Gastroesophageal sphincter (tissue), 4 donors: Measurements from ENCODE around the gene OR2A5. TPM values are rescaled to one million over a fixed set of nuclear protein-coding genes. Genes with fewer than 3 reads are reported as not detected.

Source experiments
- ATAC-seq: fragments of 150-250 bp; one replicate; pipeline ENCODE4 v1.9.1; 2016; ENCODE audit warnings: mild to moderate bottlenecking, moderate library complexity
- H3K27ac ChIP-seq, 4 donors: fragments of 200-600 bp; sonication (generic) in 3 of 4; 1 replicate in 3 of 4; 2 replicates in 1 of 4; pipeline ENCODE4 v1.5.1; 2016 to 2019
- H3K27me3 ChIP-seq: fragments of 200-600 bp; sonication (generic); one replicate; pipeline ENCODE4 v1.5.1; 2019
- H3K36me3 ChIP-seq, 2 donors: fragments of 200-600 bp; sonication (generic); one replicate each; pipeline ENCODE4 v1.5.1; 2019; ENCODE audit warnings: control low read depth in 1 of 2
- H3K4me1 ChIP-seq, 3 donors: fragments of 200-600 bp; sonication (generic); 1 replicate in 2 of 3; 2 replicates in 1 of 3; pipeline ENCODE4 v1.5.1; 2016 to 2019; ENCODE audit warnings: control low read depth in 2 of 3
- H3K4me3 ChIP-seq, 2 donors: fragments of 200-600 bp; sonication (generic); one replicate each; pipeline ENCODE4 v1.5.1; 2019; ENCODE audit warnings: mild to moderate bottlenecking in 1 of 2, moderate library complexity in 1 of 2
- H3K9me3 ChIP-seq, 3 donors: fragments of 200-600 bp; sonication (generic); one replicate each; pipeline ENCODE4 v1.5.1; 2017 to 2019; ENCODE audit warnings: control low read depth in 2 of 3
- EP300 ChIP-seq: sonication (generic); formaldehyde crosslinking; IDR thresholded peaks from one replicate; pipeline ENCODE4 v1.6.1; 2017; ENCODE audit warnings: antibody characterized with exemption, mild to moderate bottlenecking
- POLR2A ChIP-seq, 2 donors: fragments of 450-650 bp; IDR thresholded peaks; one replicate each; pipeline ENCODE4 v1.6.1; 2017; ENCODE audit warnings: antibody characterized with exemption in 2 of 2, mild to moderate bottlenecking in 2 of 2, moderate library complexity in 1 of 2
- POLR2AphosphoS5 ChIP-seq: sonication (generic); formaldehyde crosslinking; IDR thresholded peaks from one replicate; pipeline ENCODE4 v1.6.1; 2017; ENCODE audit warnings: antibody characterized with exemption
- WGBS, 2 donors: methylation state at CpG; one replicate each; pipeline ENCODE4 v1.1.5; 2018; ENCODE audit warnings: low coverage in 1 of 2; 5-methylcytosine and 5-hydroxymethylcytosine counted together
- total RNA-seq, 4 donors: library from RNA; depleted of rRNA; stranded (reverse); fragments of >200 nt; gene quantifications; one replicate each; pipeline ENCODE4 v1.1.0, GENCODE V29; 2016
- TF ChIP-seq, protein P1 (sequence below), 4 experiments: fragments of 200-600 bp in 2 of 4; fragments of 450-650 bp in 2 of 4; sonication (generic) in 1 of 4; IDR thresholded peaks; one replicate each; pipeline ENCODE4 v1.5.1; 2017 to 2019; ENCODE audit warnings: antibody characterized with exemption in 4 of 4, mild to moderate bottlenecking in 2 of 4, moderate library complexity in 2 of 4

Gene OR2A5
- total RNA-seq, 4 donors from 2014 or later: not detected

- H3K36me3 ChIP-seq: no peaks in the 10 kb centered on the region
These were observed 24.5 kb upstream of the OR2A5 start for GRCh38 chr7:144024213-144024612.

DNA sequence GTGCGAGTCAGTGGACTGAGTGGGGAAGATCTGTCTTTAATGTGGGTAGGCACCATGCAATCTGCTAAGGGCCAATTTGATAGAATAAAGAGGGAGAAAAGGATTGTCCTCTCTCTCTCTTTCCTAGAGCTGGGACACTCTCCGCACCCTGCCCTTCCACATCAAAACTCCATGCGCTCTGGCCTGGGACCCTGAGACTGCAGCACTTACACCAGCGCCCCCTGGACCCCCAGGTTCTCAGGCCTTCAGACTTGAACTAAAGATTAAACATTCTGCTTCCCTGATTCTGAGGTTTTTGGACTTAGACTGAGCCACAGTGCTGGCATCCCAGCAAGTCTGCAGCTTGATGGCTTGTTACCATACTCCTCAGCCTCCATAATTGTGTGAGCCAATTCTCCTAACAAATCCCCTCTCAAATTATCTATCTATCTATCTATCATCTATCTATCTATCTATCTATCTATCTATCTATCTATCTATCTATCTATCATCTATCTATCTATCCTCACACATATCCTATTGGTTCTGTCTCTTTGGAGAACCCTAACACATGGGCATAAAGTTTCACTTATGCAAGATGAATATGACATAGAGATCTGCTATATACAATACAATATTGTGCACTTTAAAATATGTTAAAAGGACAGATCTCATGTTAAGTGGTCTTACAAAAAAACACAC lies 22.4 kb upstream of the OR2A5 start:
- no peaks in the 10 kb centered on the region for H3K9me3 ChIP-seq
- TF ChIP-seq, protein P1, sequence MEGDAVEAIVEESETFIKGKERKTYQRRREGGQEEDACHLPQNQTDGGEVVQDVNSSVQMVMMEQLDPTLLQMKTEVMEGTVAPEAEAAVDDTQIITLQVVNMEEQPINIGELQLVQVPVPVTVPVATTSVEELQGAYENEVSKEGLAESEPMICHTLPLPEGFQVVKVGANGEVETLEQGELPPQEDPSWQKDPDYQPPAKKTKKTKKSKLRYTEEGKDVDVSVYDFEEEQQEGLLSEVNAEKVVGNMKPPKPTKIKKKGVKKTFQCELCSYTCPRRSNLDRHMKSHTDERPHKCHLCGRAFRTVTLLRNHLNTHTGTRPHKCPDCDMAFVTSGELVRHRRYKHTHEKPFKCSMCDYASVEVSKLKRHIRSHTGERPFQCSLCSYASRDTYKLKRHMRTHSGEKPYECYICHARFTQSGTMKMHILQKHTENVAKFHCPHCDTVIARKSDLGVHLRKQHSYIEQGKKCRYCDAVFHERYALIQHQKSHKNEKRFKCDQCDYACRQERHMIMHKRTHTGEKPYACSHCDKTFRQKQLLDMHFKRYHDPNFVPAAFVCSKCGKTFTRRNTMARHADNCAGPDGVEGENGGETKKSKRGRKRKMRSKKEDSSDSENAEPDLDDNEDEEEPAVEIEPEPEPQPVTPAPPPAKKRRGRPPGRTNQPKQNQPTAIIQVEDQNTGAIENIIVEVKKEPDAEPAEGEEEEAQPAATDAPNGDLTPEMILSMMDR (IDR thresholded peaks at IDR 0.05): no peak
- TF ChIP-seq POLR2A (IDR thresholded peaks at IDR 0.05): no peak
- no peak for TF ChIP-seq EP300
- no peak for TF ChIP-seq POLR2AphosphoS5
- no peaks in the 10 kb centered on the region for H3K36me3 ChIP-seq
- H3K4me3 ChIP-seq: no peak overlapping the region
- H3K4me1 ChIP-seq: no peaks in the 10 kb centered on the region
- H3K27me3 ChIP-seq: no peaks in the 10 kb centered on the region
- no peak overlapping the region for H3K27ac ChIP-seq
- ATAC-seq: no peak
- 75 to 77% methylated on average over 1 to 3 of the region's 4 CpGs for WGBS, 2 donors

More at GRCh38 chr7:144024213-144024612, 24.5 kb upstream of the OR2A5 start:
- TF ChIP-seq, protein P1 (IDR thresholded peaks at IDR 0.05): no peak
- TF ChIP-seq POLR2AphosphoS5 (no peak), POLR2A (IDR thresholded peaks at IDR 0.05) (no peak), EP300 (no peak)
- no peaks in the 10 kb centered on the region for H3K4me1 ChIP-seq
- H3K27ac ChIP-seq: no peak overlapping the region
- ATAC-seq: no peak
- no peaks in the 10 kb centered on the region for H3K9me3 ChIP-seq
- H3K4me3 ChIP-seq: no peak overlapping the region
- H3K27me3 ChIP-seq: no peaks in the 10 kb centered on the region
- WGBS, 2 donors: 72 to 85% methylated on average over 3 of the region's 3 CpGs

GRCh38 chr7:144027070-144027469 lies 21.7 kb upstream of the OR2A5 start:
- no peak overlapping the region for H3K27ac ChIP-seq
- no peak for ATAC-seq
- WGBS, 2 donors: 2 to 10% methylated on average over 3 of the region's 3 CpGs
- no peaks in the 10 kb centered on the region for H3K27me3 ChIP-seq
- no peak for TF ChIP-seq EP300
- TF ChIP-seq POLR2A (IDR thresholded peaks at IDR 0.05): no peak
- no peak for TF ChIP-seq POLR2AphosphoS5
- TF ChIP-seq, protein P1 (IDR thresholded peaks at IDR 0.05): peak; percentile 22 to 57 (median 45)
- no peaks in the 10 kb centered on the region for H3K36me3 ChIP-seq
- no peak overlapping the region for H3K4me3 ChIP-seq
- no peaks in the 10 kb centered on the region for H3K4me1 ChIP-seq
- no peaks in the 10 kb centered on the region for H3K9me3 ChIP-seq

- Histone ChIP-seq H3K9me3 (no peaks in the 10 kb centered on the region), H3K27me3 (no peaks in the 10 kb centered on the region), H3K36me3 (no peaks in the 10 kb centered on the region), H3K4me3 (no peak overlapping the region), H3K4me1 (no peaks in the 10 kb centered on the region), H3K27ac (no peak overlapping the region)
- WGBS, 2 donors: 54 to 64% methylated on average over 1 of the region's 1 CpG
- TF ChIP-seq, protein P1 (IDR thresholded peaks at IDR 0.05): no peak
- TF ChIP-seq EP300: no peak
- no peak for TF ChIP-seq POLR2AphosphoS5
- no peak for TF ChIP-seq POLR2A (IDR thresholded peaks at IDR 0.05)
- no peak for ATAC-seq
These were observed 20.8 kb upstream of the OR2A5 start for GRCh38 chr7:144027974-144028373.

- Histone ChIP-seq H3K4me1 (no peaks in the 10 kb centered on the region), H3K4me3 (no peak overlapping the region), H3K27ac (no peak overlapping the region), H3K9me3 (no peaks in the 10 kb centered on the region), H3K27me3 (no peaks in the 10 kb centered on the region), H3K36me3 (no peaks in the 10 kb centered on the region)
- ATAC-seq: no peak
- TF ChIP-seq POLR2A (IDR thresholded peaks at IDR 0.05) (no peak), POLR2AphosphoS5 (no peak)
- WGBS, 2 donors: 87 to 89% methylated on average over 3 of the region's 3 CpGs
These were observed 20.2 kb upstream of the OR2A5 start for GRCh38 chr7:144028547-144028946.
